CD4-positive, alpha-beta T cell treated with Interleukin-15 for 1 hour (primary cell): ENCODE measurements around the gene GUCD1.

Source experiments
- DNase-seq: peaks from one replicate; pipeline ENCODE4 v3.0.0-alpha.2; 2020

Gene GUCD1

GRCh38 chr22:24589518-24590030, 34.6 kb upstream of the GUCD1 start:
- DNase-seq = no peak

- no peak for DNase-seq
Measured at GRCh38 chr22:24588757-24589481, 34.0 kb upstream of the GUCD1 start.

DNA sequence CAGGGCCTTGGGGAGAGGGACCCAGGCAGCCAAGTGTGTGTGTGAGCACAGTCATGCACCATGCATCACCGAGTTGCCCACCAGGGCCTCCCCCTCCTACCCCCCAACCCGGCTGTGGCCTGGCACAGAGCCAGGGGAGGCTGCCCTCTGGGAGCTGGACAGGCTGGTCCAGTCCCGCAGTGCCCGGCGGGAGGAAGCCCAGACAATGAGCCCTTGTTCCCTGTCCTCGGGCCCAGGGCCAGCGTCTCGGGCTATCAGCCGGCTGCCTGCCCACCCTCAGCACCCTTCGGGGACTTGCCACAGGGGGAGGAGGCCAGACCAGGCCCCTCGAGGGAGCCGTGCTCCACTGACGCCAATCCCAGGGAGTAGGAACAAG, 33.4 kb upstream of the GUCD1 start:
- DNase-seq = no peak

DNA sequence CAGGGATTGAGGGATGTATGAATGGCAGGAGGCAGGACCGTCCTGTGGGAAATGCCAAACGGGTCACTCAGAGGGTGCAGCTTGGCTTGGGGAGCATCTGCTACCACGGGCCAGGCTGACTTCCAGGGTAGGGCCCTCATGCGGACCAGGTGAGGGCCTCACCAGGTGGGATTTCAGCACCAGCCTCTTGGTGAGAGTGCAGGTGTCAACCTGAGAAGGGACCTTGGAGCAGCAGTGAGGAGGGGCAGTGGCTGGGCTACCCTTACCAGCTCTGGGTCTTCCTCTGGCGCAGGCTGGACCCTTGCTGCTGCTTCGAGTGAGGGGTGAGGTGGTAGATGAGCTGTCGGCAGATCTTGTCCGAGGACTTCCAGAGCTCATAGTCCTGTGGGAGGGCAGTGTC, 33.0 kb upstream of the GUCD1 start:
- DNase-seq = no peak

DNA sequence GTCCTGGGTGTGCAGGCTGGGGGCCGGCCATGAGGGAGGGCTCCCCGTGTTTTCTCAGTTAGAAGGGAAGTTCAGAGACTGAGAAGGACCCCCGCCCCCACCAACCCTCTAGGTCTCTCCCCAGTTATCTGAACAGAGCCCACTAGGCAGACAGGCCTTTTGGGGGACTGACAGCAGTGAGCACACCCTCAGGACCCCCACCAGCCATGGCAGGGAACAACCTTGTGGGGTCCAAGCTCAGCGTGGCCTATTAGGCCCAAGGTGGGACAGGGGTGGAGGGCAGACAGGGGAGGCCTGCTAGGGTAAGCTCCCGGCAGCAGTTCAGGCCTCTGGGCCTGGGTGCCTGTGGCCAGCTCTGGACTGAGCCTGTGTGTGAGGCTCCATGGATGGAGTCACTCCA, 32.3 kb upstream of the GUCD1 start:
- DNase-seq = no peak

GRCh38 chr22:24585927-24586546, 31.1 kb upstream of the GUCD1 start:
- DNase-seq = no peak

GRCh38 chr22:24585461-24585860, 30.5 kb upstream of the GUCD1 start:
- DNase-seq = no peak

DNA sequence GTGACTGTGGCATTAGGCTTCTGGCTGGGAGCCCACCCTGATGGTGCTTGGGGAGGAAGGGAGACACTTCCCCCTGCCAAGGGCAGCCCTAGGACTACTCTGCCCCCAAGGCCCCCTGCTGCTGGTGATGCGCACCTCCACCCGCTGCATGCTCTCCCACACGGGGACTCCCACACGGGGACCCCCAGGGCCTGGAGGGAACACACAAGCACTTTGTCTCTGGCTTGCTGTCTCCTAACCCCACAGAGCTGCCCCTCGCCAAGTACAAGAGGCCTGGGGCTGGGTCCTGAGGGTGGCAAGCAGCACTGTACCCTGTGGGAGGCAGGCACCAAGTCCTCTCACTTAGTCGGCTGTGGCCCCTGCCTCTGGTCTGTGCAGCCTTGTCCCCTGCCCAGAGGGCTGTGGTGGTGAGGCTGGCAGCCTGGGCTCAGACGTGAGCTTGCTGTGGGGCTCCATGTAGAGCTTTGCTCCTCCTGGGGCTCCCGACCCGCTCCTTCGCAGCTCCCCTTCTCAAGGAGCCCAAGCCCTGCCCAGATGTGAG, 30.0 kb upstream of the GUCD1 start:
- DNase-seq = no peak

DNA sequence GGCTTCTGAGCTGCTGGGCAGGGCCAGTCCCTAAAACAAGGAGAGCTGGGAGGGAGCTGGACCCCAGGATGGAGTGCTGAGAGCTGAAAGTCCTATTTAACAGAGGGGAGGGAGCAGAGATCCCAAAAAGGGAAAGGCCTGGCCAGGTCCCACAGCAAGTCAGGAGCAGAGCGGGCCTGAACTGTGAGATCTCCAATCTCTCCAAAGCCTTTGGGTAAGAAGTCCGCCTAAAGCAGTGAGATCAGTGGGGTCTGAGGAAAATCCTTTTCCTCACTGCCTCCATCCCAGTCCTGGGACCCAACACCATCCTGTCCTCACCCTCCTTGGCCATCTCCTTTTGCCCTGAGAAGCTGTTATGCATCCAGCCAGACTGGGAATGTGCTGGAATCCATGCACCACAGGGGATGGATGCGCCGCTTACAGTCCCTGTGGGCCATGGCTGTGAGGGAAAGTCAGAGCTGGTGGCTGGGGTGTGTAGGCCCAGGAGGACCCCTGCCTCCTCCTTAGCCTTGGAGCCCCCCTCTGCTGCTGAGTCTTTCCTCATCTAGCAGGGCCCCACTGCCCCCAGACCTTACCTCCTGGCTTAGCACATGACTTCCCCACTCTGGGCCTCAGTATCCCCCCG, 29.3 kb upstream of the GUCD1 start:
- no peak for DNase-seq

- no peak for DNase-seq
Measured at GRCh38 chr22:24583221-24584165, 28.6 kb upstream of the GUCD1 start.

DNA sequence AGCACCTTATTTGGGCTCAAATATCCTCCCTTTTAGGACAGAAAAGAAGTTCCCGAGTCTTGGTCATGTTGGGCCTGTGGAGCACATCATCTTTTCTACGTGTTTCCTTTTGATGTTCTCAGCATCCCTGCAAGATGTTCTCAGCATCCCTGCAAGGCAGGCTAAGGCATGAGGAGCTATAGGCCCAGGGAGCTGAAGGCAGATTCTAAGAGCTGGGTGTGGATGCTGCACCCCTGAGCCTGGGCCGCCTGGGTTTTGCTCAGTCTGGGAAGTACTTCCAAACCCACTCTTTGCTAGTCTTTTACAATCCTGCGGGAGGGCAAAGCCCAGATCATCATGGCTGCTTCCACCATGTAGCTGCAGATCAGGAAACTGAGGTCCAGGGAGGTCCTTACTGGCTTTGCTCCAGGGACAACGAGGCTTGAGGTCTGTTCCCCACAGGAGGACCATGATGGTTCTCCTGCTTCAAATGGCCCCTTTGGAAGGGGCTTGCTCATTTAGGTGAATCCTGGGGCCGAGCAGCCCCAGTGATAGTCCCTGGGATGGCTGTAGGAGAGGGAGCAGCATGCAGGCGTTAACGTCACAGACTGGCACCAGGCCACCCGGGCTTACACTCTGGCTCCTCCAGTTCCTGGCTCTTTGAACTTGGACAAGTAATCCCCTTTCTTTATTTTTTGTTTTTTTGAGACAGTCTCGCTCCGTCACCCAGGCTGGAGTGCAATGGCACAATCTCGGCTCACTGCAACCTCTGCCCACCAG, 27.3 kb upstream of the GUCD1 start:
- no peak for DNase-seq

GRCh38 chr22:24580276-24580675, 25.3 kb upstream of the GUCD1 start:
- DNase-seq = no peak

GRCh38 chr22:24579258-24579601, 24.3 kb upstream of the GUCD1 start:
- DNase-seq = no peak

- no peak for DNase-seq
Measured at GRCh38 chr22:24578355-24579257, 23.7 kb upstream of the GUCD1 start.

DNA sequence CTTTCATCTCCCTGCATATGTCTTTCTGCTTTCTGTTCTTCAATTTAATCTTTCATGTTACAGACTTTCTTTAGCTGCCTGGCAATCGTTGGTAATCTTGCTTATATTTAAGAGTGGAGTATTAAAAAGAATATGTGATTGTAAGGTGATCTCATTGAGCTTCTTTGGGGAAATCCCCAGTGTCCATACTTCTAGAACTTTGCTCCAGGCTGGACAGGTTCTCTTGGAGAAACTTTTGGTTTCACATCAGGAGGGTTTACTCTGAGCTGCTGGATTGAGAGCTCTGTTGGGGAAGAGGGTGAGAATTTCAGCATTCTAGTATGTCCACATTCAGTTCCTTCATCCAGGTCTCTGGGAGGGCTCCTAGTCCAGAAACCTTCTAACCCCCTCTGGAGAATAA, 21.8 kb upstream of the GUCD1 start:
- no peak for DNase-seq

DNA sequence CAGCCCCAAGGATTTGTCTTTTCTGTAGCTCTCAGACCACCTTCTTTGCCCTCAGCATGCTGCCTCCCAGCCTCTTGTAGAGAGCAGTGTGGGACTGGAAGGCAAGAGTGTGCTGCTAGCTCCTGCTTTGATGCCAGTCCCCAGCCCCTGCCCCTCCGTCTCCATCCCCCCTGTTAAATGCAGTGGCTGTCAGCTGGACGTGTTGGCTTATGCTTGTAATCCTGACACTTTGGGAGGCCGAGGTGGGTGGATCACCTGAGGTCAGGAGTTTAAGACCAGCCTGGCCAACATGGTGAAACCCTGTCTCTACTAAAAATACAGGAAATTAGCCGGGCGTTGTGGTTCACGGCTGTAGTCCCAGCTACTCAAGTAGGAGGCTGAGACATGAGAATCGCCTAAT, 16.3 kb upstream of the GUCD1 start:
- DNase-seq = no peak

GRCh38 chr22:24567668-24568067, 12.7 kb upstream of the GUCD1 start:
- no peak for DNase-seq

DNA sequence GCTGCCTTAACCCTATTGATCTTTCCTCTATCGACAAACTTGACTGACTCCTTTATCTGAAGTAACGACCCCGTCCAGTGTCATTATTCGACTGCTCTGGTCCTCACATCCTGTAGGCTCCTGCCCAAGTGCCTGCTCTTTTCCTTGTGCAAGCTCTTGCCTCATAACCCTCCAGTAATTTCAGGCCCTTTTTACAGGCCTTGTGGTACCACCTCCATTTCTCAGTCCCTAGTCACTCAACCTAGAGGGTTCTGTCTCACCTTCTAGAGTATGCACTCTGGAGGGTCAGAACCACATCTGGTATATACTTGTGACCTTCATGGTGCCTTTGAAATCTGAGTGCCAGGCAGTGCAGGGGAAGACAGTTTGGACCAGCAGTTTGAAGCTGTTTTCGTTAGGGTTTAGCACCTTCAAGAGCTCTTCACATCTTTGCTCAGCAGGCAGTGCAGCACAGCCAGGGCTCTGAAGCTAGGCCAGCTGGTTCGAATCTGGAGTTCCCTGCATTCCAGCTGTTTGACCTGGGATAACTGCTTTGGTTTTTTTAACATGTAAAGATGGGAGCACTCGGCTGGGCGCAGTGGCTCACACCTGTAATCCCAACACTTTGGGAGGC, 12.1 kb upstream of the GUCD1 start:
- DNase-seq = no peak

DNA sequence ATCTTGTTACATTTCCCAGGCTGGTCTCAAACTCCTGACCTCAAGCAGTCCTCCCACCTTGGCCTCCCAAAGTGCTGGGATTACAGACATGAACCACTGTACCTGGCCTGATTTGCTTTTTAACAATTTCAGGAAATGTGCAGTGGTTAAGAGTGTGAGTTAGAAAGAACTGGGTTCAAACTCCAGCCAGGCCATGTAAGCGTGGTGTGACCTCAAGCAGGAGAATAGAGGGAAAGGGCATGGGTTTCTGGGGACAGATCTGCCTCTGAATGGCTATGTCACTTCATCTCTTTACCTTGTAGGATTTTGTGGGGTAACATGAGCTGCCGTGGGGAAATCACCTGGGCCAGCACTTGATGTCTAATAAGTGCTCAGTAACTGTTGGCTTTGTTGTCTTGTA, 10.1 kb upstream of the GUCD1 start:
- DNase-seq = no peak

DNA sequence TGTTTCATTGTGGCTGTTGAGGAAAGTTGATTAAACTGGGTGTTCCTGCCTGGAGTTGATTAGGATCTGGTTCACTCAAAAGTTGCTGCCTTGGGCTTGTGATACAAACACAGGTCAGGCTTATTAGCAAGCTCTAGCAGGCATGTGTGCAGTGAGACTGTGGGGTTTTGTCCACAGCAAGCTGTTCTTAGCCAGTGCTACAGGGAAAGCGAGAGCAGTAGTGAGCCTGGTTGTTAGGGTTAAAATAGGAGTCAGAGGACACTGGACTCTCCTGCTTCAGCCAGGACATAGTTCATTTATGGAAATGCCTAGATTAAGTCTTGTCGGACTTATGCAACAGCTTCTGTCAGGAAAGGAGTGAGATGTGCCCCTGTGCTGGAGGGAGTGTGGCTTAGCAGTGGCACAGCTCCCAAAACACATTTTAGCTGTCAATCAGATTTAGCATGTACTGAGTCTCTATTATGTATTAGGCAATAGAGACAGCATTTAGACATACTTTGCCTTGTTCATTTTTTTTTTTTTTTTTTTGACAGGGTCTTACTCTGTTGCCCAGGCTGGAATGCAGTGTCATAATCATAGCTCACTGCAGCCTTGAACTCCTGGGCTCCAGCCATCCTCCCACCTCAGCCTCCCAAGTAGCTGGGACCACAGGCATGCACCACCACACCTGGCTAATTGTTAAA, 9.6 kb upstream of the GUCD1 start:
- no peak for DNase-seq
